T-cell (primary cell): ENCODE measurements around the gene HCST. TPM values are rescaled to one million over a fixed set of nuclear protein-coding genes. Genes with fewer than 3 reads are reported as not detected.
"Not testable (repeated sequence)": the region's sequence is repeated elsewhere in the genome, so short reads cannot be mapped to it uniquely, and the experiment has no call there.

Experiments used
- ATAC-seq, 4 experiments: fragments of 200-7000 bp in 3 of 4; fragments of 150-1000 bp in 1 of 4; cut with Tn5 transposase; replicated peaks in 1 of 4; 1 replicate in 3 of 4; 2 replicates in 1 of 4; pipeline ENCODE4 v1.10.0; 2021; ENCODE audit warnings: moderate library complexity in 3 of 4, mild to moderate bottlenecking in 2 of 4, moderate number of reproducible peaks in 1 of 4
- CTCF ChIA-PET, 2 donors: fragments of 300-600 bp; sonication (Branson Sonifier 250); formaldehyde crosslinking; loops; one replicate each; lab custom pipeline; 2022; ENCODE audit warnings: antibody characterized with exemption in 2 of 2; lab: Charles Lee
- POLR2A ChIA-PET, 2 donors: fragments of 300-600 bp; sonication (Branson Sonifier 250); formaldehyde crosslinking; loops; one replicate each; lab custom pipeline; 2022; ENCODE audit warnings: antibody characterized with exemption in 2 of 2; lab: Charles Lee
- DNase-seq, 35 experiments: peaks; one replicate each; pipeline versions ENCODE4 v3.0.0 to v3.0.0-alpha.2; 2013 to 2023
- H3K27ac ChIP-seq: one replicate; pipeline ENCODE4 v1.5.1; 2013; ENCODE audit warnings: low read length
- H3K27me3 ChIP-seq, 2 experiments: replicated peaks in 1 of 2; 1 replicate in 1 of 2; 2 replicates in 1 of 2; pipeline versions ENCODE4 v1.6.1 to v1.7.0; 2013; ENCODE audit warnings: low read length in 1 of 2, mixed read lengths in 1 of 2; ENCODE audit not compliant: control insufficient read depth in 2 of 2, insufficient read depth in 2 of 2; ENCODE audit errors: extremely low read depth in 1 of 2
- H3K36me3 ChIP-seq, 2 donors: 1 replicate in 1 of 2; 2 replicates in 1 of 2; pipeline versions ENCODE4 v1.6.1 to v1.7.0; 2013; ENCODE audit warnings: low read length in 1 of 2; ENCODE audit not compliant: control insufficient read depth in 2 of 2, insufficient read depth in 1 of 2; ENCODE audit errors: extremely low read depth in 1 of 2
- H3K4me1 ChIP-seq, 2 experiments: 1 replicate in 1 of 2; 2 replicates in 1 of 2; pipeline versions ENCODE4 v1.6.1 to v1.7.0; 2013; ENCODE audit warnings: low read length in 2 of 2, mixed read lengths in 1 of 2; ENCODE audit not compliant: insufficient read depth in 2 of 2, control insufficient read depth in 1 of 2; ENCODE audit errors: extremely low read depth in 1 of 2
- H3K4me3 ChIP-seq, 2 donors: 1 replicate in 1 of 2; 2 replicates in 1 of 2; pipeline versions ENCODE4 v1.5.1 to v1.7.0; 2013; ENCODE audit warnings: mild to moderate bottlenecking in 2 of 2, low read length in 1 of 2, moderate library complexity in 1 of 2; ENCODE audit not compliant: control insufficient read depth in 1 of 2; ENCODE audit errors: extremely low read depth in 1 of 2
- H3K9me3 ChIP-seq: 2 replicates; pipeline ENCODE4 v1.7.0; 2013
- H3K27ac Mint-ChIP-seq, 2 donors: one replicate each; pipeline ENCODE4 v1.8.0; 2020 to 2021; ENCODE audit warnings: mild to moderate bottlenecking in 2 of 2, mixed read lengths in 2 of 2
- H3K27me3 Mint-ChIP-seq, 2 donors: one replicate each; pipeline ENCODE4 v1.8.0; 2021 to 2022; ENCODE audit warnings: mixed read lengths in 2 of 2
- H3K36me3 Mint-ChIP-seq: one replicate; pipeline ENCODE4 v1.8.0; 2021; ENCODE audit warnings: mixed read lengths
- H3K4me1 Mint-ChIP-seq, 3 donors: one replicate each; pipeline ENCODE4 v1.8.0; 2020 to 2022; ENCODE audit warnings: mixed read lengths in 3 of 3, mild to moderate bottlenecking in 1 of 3
- H3K4me3 Mint-ChIP-seq, 3 donors: one replicate each; pipeline ENCODE4 v1.8.0; 2020 to 2022; ENCODE audit warnings: mild to moderate bottlenecking in 3 of 3, mixed read lengths in 3 of 3, moderate library complexity in 3 of 3
- H3K9me3 Mint-ChIP-seq, 3 donors: one replicate each; pipeline ENCODE4 v1.8.0; 2020 to 2022; ENCODE audit warnings: mixed read lengths in 3 of 3
- WGBS: methylation state at CpG from one replicate; pipeline ENCODE4 v1.1.5; 2013; ENCODE audit warnings: missing lambda C conversion rate; ENCODE audit not compliant: insufficient coverage; 5-methylcytosine and 5-hydroxymethylcytosine counted together
- total RNA-seq, 35 experiments: library from RNA in 6 of 35; stranded (reverse) in 6 of 35; fragments of 120-200 nt in 1 of 35; gene quantifications; one replicate each; pipeline versions ENCODE4 v1.2.1 to v1.2.4 and lab custom pipeline; 2013 to 2026

HCST gene
- total RNA-seq, 5 donors from 2014 or later (not counting 1 experiment from before 2014, with no cell fraction given), result 60.1 to 165 (median 77.2) TPM

- DNase-seq, H3K27ac ChIP-seq, ATAC-seq, H3K27ac Mint-ChIP-seq, POLR2A ChIA-PET, H3K9me3 ChIP-seq, H3K4me3 ChIP-seq, H3K4me3 Mint-ChIP-seq, H3K27me3 Mint-ChIP-seq, H3K27me3 ChIP-seq, H3K9me3 Mint-ChIP-seq: not testable (repeated sequence)
- H3K4me1 ChIP-seq, result peaks cover 2 to 14% of the 10 kb centered on the region in 2 experiments
- H3K36me3 ChIP-seq, result peaks cover 39 to 73% of the 10 kb centered on the region in 2 donors
- Mint-ChIP-seq H3K4me1 (peaks cover 10 to 27% (median 24%) of the 10 kb centered on the region in 3 donors), H3K36me3 (peaks cover 48% of the 10 kb centered on the region)
- WGBS, result 83% methylated on average over 1 of the region's 3 CpGs
- CTCF ChIA-PET, result interaction anchor here in 1 of 2 donors (0.6 kb wide), 1 partner anchor 24 kb away, joined by 3 read pairs; no protein-coding TSS in a partner anchor
Observed at GRCh38 chr19:35891819-35892218, 10.5 kb upstream of the HCST start.

GRCh38 chr19:35894342-35894741 is 8.0 kb upstream of the HCST start:
- no peak for ATAC-seq
- Mint-ChIP-seq H3K4me3 (no peak overlapping the region), H3K27me3 (no peaks in the 10 kb centered on the region), H3K36me3 (peaks cover 36% of the 10 kb centered on the region), H3K4me1 (peaks cover 23 to 38% (median 34%) of the 10 kb centered on the region in 3 donors), H3K9me3 (no peaks in the 10 kb centered on the region), H3K27ac (no peak overlapping the region)
- ChIA-PET POLR2A (no interaction called here), CTCF (interaction anchor here in 1 of 2 donors (0.9 kb wide), 1 partner anchor 12 kb away, joined by 3 read pairs; no protein-coding TSS in a partner anchor)
- no peak for DNase-seq
- H3K36me3 ChIP-seq, result peaks cover 20 to 69% of the 10 kb centered on the region in 2 donors
- H3K27ac ChIP-seq, result no peak overlapping the region
- no peaks in the 10 kb centered on the region for H3K9me3 ChIP-seq
- no peak overlapping the region for H3K4me3 ChIP-seq
- H3K4me1 ChIP-seq, result peaks cover 14 to 36% of the 10 kb centered on the region in 2 experiments
- no peaks in the 10 kb centered on the region for H3K27me3 ChIP-seq
- WGBS, result 100% methylated on average over 1 of the region's 2 CpGs

- Histone ChIP-seq H3K27me3 (no peaks in the 10 kb centered on the region), H3K27ac (no peak overlapping the region), H3K4me3 (no peak overlapping the region), H3K36me3 (peaks cover 11 to 51% of the 10 kb centered on the region in 2 donors), H3K9me3 (no peaks in the 10 kb centered on the region), H3K4me1 (peaks cover 16 to 42% of the 10 kb centered on the region in 2 experiments)
- ChIA-PET CTCF (interaction anchor here in 1 of 2 donors (0.6 to 0.7 kb wide), 2 partner anchors 8 to 158 kb away, joined by 3 to 4 read pairs; no protein-coding TSS in a partner anchor), POLR2A (no interaction called here)
- Mint-ChIP-seq H3K36me3 (peaks cover 23% of the 10 kb centered on the region), H3K4me1 (peaks cover 25 to 40% (median 38%) of the 10 kb centered on the region in 3 donors), H3K27ac (peak overlapping the region; percentile 55 to 87), H3K27me3 (no peaks in the 10 kb centered on the region), H3K9me3 (no peaks in the 10 kb centered on the region), H3K4me3 (peak overlapping the region in 2 of 3 donors; percentile 6 to 24)
- DNase-seq (no peak), ATAC-seq (no peak)
- 92% methylated on average over 14 of the region's 21 CpGs for WGBS
Observed at GRCh38 chr19:35895911-35896642, 6.3 kb upstream of the HCST start.

- CTCF ChIA-PET, result interaction anchor here in 1 of 2 donors (0.6 kb wide), 1 partner anchor 9 kb away, joined by 4 read pairs; no protein-coding TSS in a partner anchor
- Histone ChIP-seq H3K4me3 (no peak overlapping the region), H3K36me3 (peaks cover 11 to 50% of the 10 kb centered on the region in 2 donors), H3K27ac (peak overlapping the region; percentile 16), H3K4me1 (peaks cover 20 to 48% of the 10 kb centered on the region in 2 experiments), H3K27me3 (no peaks in the 10 kb centered on the region), H3K9me3 (no peaks in the 10 kb centered on the region)
- Mint-ChIP-seq H3K36me3 (peaks cover 22% of the 10 kb centered on the region), H3K27ac (peak overlapping the region; percentile 15 to 87), H3K4me3 (peak overlapping the region; percentile 15 to 25 (median 17)), H3K9me3 (no peaks in the 10 kb centered on the region), H3K4me1 (peaks cover 29 to 44% (median 41%) of the 10 kb centered on the region in 3 donors), H3K27me3 (no peaks in the 10 kb centered on the region)
- ATAC-seq (no peak), DNase-seq (no peak)
- POLR2A ChIA-PET, result interaction anchor here in 1 of 2 donors (0.6 kb wide), 1 partner anchor 30 kb away, joined by 4 read pairs; no protein-coding TSS in a partner anchor
- 97% methylated on average over 5 of the region's 13 CpGs for WGBS
Observed at GRCh38 chr19:35896643-35897040, 5.7 kb upstream of the HCST start.

GRCh38 chr19:35897706-35898451 is 4.5 kb upstream of the HCST start:
- Histone ChIP-seq H3K4me1 (peaks cover 25 to 60% of the 10 kb centered on the region in 2 experiments), H3K4me3 (peak overlapping the region; percentile 69 to 97), H3K27ac (peak overlapping the region; percentile 99), H3K36me3 (peaks cover 11 to 42% of the 10 kb centered on the region in 2 donors), H3K27me3 (no peaks in the 10 kb centered on the region), H3K9me3 (no peaks in the 10 kb centered on the region)
- peak overlapping the region; percentile 87 to 99 for H3K27ac Mint-ChIP-seq
- peak overlapping the region; percentile 97 to 100 (median 98) for H3K4me3 Mint-ChIP-seq
- H3K9me3 Mint-ChIP-seq, result no peaks in the 10 kb centered on the region
- ChIA-PET POLR2A (no interaction called here), CTCF (interaction anchor here in 1 of 2 donors (0.6 to 0.7 kb wide), 3 partner anchors 25 to 51 kb away, joined by 3 to 5 read pairs (median 3); no protein-coding TSS in a partner anchor)
- no peaks in the 10 kb centered on the region for H3K27me3 Mint-ChIP-seq
- H3K4me1 Mint-ChIP-seq, result peaks cover 41 to 54% (median 48%) of the 10 kb centered on the region in 3 donors
- no peak for ATAC-seq
- 83% methylated on average over 12 of the region's 13 CpGs for WGBS
- no peak for DNase-seq
- peaks cover 16% of the 10 kb centered on the region for H3K36me3 Mint-ChIP-seq

- Mint-ChIP-seq H3K27me3 (no peaks in the 10 kb centered on the region), H3K27ac (peak overlapping the region; percentile 99), H3K36me3 (peaks cover 11% of the 10 kb centered on the region), H3K4me3 (peak overlapping the region; percentile 97 to 100 (median 98)), H3K9me3 (no peaks in the 10 kb centered on the region), H3K4me1 (peaks cover 44 to 57% (median 52%) of the 10 kb centered on the region in 3 donors)
- H3K27me3 ChIP-seq, result no peaks in the 10 kb centered on the region
- peak overlapping the region; percentile 99 for H3K27ac ChIP-seq
- no peak for ATAC-seq
- peaks cover 25 to 66% of the 10 kb centered on the region in 2 experiments for H3K4me1 ChIP-seq
- POLR2A ChIA-PET, result no interaction called here
- H3K36me3 ChIP-seq, result peaks cover 11 to 37% of the 10 kb centered on the region in 2 donors
- no peaks in the 10 kb centered on the region for H3K9me3 ChIP-seq
- CTCF ChIA-PET, result interaction anchor here in 1 of 2 donors (0.7 kb wide), 1 partner anchor 31 kb away, joined by 3 read pairs; no protein-coding TSS in a partner anchor
- H3K4me3 ChIP-seq, result peak overlapping the region; percentile 69 to 97
- WGBS, result 12% methylated on average over 8 of the region's 17 CpGs
- peak in 1 of 35 experiments; percentile 22 for DNase-seq
Observed at GRCh38 chr19:35898499-35898809, 3.9 kb upstream of the HCST start.
